EL (cell line): Measurements from ENCODE around the gene MDFI.
A peak's percentile ranks its signal among the peaks of the same experiment; 100 is the strongest.
"Not testable (repeated sequence)": the region's sequence is repeated elsewhere in the genome, so short reads cannot be mapped to it uniquely, and the experiment has no call there.

Experiments
- DNase-seq: peaks from one replicate; pipeline ENCODE4 v3.0.0-alpha.2; 2016

The MDFI gene

DNA sequence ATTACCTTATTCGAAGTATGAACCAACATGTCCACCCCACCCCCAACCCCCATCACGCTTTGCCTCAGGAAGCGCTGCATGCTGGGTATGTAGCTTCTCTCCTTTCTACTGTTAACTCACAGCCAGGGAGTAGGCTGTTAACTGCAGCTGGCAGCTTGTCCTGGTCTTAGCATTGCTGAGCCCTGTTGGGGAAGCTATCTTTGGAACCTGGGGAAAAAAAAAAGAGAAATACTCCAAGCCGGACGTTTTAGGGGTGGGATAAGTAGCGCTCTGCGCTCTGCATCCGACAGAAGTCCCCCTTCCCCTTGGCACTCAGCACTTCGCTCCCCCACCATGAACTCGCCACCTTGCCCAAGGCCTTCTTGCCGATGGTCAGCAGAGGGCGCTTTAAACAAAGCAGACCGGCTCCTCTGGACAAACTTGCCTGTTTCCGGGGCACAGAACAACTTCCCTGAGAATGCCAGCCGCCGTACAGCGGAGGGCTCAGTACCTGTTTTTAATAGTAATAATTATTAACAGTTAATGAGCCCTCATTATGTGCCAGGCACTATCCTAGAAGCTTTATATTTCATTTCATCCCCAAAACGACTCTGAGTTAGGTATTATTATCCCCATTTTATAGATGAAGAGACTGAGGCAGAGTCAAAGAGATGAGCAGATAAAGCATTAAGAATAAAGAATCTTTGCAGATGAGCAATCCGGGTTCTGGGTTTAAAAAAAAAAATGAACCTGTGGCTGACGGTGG lies 35.2 kb upstream of the MDFI start:
- peak; percentile 77 for DNase-seq

DNA sequence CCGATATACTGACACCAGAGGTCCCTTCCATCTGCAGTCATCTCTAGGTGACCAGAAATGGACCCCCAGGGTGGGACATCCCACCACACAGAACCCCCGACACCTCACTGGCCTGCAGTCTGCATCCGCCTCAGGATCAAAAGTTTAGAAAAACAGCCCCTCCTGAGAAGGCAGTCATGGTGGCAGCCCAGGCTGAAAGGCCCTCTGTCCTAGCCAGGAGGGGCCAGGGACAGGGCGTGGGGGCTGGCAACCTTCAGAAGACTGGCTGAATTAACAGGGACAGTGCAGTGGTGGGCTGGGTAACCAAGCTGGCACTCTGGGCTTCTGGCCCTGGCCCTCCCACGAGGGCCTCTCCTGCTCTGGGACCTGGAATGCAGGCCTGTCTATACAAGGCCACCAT lies 34.3 kb upstream of the MDFI start:
- DNase-seq = no peak

DNA sequence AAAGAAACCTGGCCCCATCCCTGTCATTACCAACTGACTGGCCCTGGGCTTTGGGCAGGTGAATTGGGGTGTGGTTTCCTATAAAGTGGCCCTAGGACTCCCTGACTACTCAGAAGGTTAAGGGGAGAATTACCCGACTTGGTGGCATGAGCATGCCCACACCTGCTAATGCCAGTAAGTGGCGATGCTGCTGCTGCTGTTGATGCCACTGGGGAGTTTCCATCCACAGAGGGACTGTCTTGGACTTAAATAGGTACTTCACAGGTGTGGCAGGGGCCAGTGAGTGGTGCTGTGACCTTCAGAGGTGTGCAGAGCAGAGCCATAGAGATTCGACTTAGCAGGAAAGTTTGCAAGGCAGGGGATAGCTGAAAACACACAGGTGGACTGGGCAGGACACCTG lies 32.6 kb upstream of the MDFI start:
- DNase-seq = no peak

DNA sequence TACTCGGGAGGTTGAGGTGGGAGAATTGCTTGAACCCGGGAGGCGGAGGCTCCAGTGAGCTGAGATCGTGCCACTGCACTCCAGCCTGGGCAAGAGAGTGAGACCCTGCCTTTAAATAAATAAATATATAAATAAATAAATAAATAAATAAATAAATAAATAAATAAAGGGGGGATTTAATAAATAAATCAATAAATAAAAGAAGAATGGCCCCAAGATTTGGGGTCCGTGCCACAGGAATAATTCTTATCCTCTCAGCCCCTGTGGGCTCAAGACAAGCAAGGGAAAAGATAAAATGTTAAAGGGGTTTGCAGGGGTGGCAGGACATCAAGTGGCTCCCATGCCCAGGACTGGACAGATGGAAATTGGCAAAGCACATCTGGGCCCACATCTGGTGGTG lies 31.2 kb upstream of the MDFI start:
- DNase-seq = no peak

DNA sequence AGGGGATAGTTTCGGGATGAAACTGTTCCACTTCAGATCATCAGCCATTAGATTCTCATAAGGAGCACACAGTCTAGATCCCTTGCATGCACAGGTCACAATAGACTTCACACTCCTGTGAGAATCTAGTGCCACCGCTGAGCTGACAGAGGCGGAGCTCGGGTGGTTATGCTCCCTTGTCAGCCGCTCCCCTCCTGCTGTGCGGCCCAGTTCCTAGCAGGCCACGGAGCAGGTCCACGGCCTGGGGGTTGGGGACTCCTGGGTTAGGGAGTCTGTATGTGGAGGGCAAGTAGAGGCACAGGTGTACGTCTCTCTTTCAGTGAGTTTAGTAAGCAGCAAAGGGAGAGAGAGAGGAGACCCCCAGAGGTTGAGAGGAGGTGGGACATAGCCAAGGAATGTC lies 30.5 kb upstream of the MDFI start:
- no peak for DNase-seq

DNA sequence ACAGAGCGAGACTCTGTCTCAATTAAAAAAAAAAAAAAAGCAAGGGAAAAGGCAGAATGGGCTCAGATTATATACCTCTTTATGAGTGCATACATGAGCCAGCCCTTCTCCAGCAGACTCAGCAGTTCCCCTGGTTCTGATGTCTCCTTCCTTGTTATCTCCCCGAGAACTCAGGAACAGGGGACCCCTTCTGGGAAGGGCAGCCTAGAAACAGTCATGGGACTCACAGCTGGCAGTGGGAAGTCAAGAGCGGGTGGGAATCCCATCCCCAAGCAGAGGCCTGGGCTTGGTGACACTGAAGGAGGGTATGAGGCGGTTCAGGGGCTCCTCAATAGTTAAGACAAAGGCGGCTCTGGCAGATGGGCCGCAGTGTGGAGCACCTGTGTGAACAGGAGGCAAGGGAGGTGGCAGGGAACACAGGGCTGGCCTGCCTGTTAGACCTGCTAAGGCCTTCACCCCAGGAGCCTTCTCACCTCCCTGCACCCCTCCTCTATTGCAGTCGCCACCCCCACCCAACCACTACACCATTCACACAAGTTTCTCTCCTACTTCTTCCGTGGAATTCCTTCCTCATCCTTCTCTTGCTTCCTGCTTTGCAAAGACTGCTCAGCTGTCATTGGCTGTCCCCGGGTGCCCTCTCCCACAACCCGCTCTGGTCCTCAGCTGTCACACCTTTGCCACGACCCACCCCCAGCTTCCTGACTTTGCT lies 29.7 kb upstream of the MDFI start:
- DNase-seq = no peak

DNA sequence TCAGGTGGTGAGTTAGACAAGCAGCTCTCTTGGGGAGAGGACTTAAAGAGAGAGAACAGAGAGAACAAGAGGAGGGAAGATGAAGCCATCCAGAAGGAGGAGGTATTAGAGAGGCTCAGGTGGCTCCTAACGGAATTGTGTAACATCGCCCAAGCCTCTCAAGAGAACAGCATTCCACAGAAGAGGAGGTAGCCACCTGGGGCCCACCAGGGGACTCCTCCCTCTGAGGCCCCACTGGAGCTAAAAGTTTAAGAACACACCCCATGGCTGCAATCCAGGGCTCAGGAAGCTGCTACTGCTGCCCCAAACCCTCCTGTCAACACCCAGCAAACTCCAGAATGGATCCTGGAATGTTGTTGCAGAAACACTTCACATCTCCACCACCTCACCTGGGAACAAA lies 23.6 kb upstream of the MDFI start:
- DNase-seq = no peak

DNA sequence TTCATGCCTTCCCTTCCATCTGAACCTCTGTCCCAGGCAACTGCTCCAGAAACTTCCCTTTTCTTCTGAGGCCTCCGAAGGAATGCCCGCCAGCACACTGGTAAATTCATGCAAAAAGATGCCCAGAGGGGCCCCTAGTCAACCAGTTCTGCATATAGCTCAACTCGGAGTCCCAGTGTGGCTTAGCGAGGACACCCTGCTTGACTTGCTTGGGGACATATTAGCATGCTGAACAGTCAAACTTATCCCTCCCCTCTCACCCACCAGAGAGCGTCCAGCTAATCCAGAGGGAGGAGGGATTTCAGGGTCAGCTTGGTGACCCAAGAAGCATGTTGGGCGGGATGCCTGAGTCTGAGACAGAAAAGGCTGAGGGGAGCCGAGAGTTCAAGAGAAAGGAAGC lies 23.0 kb upstream of the MDFI start:
- no peak for DNase-seq

DNA sequence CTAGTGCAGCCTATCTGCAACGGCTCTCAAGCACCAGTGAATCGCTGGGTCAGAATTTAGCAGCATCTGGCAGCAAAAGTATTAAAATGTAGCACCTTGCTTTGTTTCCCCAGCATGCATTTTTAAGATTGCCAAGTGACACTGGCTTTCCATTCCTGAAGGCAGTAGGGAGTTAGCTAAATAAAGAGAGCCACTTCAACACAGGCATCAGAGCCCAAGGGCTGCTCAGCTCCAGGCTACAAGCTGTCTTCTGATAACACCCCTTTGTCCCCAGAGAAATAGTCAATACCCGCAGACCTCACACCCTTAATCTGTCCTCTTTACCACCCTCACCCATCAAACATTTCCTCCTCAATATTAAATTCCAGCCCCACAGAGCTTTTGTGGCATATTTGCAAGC lies 19.7 kb upstream of the MDFI start:
- DNase-seq = no peak

DNA sequence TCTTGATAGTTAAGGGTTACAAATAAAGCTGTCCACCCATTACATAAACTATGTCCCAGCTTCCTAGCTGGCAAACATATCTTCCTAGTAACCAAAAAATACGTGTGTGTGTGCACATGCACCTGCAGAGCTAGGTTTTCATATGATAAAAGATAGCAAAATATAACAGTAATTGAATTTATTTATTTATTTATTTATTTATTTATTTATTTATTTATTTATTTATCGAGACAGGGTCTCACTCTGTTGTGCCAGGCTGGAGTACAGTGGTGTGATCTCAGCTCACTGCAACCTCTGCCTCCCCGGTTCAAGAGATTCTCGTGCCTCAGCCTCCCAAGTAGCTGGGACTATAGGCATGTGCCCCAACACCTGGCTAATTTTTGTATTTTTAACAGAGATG lies 19.1 kb upstream of the MDFI start:
- not testable (repeated sequence) for DNase-seq

DNA sequence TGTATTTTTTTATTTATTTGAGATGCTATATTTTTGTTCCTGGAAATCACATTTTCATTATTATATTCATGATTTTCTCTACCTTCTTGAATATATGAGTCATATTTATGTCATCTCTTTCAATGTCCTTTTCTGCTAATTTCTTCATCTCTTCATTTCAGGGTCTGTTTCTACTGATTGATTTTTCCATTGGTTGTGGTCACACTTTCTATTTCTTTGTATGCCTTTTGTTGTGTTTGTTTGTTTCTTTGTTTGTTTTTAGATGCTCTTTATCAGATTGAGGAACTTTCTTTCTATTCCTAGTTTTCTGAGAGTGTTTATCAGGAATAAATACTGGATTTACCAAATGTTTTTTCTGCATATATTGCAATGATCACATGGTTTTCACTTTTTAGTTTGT lies 16.9 kb upstream of the MDFI start:
- DNase-seq = no peak

DNA sequence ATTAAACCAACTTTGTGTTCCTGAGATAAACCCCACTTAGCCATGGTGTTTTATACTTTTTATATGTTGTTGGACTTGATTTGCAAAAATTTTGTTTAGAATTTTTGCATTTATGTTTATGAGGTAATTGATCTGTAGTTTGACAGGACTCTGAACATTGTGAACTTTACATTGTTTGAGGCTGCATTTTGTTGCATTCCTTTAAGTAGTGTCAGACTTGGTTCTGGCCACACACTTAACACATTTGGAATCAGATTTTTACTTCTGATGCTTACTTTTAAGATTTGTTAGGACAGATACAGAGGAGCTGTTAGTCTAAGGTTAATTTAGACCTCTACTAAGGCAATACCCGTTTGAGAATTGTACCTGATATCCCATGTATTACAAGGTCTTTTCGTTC lies 16.5 kb upstream of the MDFI start:
- DNase-seq = no peak

DNA sequence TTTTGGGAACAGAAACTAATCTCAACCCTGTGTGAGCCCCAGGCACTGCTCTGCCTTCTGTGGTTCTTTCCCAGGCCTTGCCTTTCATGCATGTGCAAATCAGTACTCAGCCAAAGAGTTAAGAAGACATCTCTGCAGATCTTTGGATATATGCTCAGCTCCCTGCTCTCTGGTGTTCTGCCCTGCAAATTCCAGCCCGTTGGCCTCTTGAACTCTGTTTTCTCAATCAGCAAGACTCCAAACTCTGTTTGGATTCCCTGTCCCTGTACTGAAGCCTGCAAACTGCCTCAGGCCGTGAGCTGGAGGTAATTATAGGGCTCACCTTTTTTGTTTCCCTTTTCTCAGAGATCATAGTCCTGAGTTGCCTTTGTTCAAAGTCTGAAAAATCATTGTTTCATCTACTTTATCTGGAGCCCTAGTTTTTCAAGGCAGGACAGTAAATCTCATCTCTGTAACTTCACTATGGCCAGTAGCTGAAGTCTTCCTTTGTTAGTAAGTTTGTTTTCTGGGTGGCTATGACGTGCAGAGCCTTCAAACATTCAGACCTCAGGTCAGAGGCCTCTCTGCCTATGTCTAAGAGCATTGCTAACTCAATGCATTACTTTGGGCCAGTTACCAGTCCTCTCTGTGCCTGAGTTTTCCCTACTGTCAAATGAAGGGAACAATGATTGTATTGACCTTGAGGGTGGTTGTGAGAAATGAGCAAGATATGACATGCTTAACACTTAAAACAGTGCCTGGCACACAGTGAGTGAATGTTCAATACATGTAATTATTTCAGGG lies 15.9 kb upstream of the MDFI start:
- no peak for DNase-seq

DNA sequence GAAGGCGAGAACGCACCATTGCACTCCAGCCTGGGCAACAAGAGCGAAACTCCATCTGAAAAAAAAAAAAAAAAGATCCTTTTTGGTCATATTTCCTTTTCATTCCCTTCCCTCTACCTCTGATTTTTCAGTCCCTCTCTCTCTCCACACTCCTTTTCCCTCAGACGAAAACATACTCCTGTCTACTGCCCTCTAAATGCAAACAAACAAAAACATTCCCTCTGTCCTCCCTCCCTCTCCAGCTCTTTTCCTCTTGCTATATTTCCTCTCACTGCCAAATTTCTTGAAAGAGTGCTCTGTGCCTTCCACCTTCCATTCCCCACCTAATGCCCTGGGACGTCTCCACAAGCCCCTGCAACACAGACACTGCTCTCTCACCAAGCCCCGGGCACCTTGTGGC lies 14.9 kb upstream of the MDFI start:
- no peak for DNase-seq

DNA sequence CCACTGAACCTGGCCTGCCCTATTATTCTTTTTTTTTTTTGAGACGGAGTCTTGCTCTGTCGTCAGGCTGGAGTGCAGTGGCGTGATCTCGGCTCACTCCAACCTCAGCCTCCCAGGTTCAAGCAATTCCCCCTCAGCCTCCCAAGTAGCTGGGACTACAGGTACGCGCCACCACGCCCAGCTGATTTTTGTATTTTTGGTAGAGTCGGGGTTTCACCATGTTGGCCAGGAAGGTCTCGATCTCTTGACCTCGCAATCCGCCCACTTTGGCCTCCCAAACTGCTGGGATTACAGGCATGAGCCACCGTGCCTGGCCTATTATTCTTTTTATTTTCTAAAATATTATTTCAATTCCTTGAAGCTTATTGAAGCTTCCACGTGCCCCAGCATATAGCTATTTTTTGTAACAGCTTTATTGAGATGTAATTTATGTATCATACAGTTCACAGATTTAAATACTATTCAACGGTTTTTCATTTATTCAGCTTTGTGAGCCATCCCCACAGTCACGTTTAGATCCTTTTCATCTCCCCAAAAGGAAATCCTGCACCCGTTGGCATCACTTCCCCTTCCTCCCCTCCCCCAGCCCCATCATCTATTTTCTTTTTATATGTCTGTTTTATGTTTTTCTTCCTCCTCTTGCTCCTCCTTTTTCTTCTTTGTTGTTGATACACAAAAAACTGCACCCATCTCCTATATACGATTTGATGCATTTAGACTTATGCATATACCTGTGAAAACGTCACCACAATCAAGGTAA lies 13.5 kb upstream of the MDFI start:
- DNase-seq = no peak

DNA sequence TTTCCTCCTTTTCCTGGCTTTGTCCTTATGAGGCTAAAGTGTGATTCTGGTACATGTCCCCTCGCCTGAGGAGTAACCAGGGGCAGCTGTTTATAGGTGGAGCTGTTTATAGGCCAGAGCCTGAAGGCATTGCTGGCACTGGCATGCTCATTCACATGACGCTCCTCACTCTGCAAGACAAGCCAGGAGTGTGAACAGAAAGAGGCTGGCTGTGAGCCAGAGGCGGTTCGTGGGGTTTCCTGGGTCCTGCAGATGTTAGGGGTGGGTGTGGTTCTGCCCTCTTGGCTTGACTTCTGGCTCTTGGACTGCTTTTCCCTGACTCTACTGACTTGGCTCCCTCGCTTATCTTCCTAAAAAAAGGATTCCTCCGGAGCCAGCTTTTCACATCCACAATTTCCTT lies 12.8 kb upstream of the MDFI start:
- no peak for DNase-seq

DNA sequence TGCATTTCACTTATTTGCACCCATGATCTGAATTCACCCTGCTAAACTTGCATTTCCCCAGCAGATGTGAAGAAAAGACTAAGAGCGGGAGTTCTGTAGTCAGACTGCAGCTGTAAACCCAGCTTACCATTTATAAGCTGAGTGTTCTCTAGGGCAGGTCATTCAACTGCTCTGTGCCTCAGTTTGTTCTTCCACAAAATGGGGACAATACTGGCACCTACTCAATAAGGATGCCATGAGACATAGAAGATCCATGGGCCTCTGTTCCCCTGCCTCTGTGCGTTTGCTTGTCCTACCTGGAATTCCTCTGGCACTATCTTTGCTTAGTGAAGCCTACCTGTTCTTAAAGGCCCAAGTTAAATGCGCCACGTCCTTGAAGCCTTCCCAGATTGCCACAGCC lies 12.2 kb upstream of the MDFI start:
- no peak for DNase-seq

DNA sequence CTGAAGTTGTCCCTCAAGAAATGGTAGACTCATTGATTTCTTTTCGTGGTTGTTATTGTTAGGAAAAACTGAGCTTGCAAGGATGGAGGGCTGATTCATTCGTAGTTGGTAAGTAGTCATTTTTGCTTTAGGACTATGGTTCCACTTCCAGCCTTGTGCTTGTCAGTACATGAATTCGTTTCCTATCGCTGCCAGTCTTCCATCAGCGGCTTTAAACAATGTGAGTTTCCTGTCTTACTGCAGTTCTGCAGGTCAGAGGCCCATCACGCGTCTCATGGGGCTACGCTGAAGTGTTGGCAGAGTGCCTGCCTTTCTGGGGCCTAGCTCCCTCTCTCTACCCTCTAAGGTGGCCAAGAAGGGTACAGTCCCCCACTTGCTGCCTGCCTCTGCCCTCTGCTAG lies 11.4 kb upstream of the MDFI start:
- DNase-seq = no peak

DNA sequence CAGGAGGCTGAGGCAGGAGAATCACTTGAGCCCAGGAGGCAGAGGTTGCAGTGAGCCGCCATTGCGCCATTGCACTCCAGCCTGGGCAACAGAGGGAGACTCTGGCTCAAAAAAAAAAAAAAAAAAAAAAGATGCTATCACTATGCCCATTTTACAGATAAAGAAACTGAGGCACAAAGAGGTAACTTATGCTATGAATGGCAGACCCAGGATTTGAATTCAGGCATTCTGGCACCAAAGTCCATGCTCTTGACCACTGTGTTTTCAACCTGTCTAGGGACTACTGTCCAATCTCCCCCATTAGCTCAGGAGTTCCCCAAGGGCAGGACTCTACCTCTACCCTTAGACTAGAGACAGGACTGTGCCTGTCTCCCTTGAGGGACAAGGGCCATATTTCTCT lies 9.1 kb upstream of the MDFI start:
- DNase-seq = no peak

DNA sequence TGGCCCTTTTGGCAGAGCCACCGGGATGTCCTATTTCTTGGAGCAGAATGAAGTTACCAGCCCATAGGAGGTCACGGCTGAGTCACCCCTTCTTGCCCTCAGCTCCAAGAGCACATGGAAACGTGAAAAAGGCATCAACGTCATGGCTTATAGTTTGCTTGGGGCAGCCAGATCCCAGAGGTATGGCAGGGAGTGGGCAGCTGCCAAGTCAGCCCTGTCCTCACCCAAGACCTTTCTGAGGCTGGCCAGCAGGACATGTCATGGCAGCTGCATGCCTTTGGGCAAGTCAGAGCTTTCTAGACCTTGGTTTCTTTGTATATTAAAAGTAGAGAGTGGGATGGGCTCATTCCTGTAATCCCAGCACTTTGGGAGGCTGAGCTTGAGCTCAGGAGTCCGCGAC lies 8.2 kb upstream of the MDFI start:
- DNase-seq = no peak

DNA sequence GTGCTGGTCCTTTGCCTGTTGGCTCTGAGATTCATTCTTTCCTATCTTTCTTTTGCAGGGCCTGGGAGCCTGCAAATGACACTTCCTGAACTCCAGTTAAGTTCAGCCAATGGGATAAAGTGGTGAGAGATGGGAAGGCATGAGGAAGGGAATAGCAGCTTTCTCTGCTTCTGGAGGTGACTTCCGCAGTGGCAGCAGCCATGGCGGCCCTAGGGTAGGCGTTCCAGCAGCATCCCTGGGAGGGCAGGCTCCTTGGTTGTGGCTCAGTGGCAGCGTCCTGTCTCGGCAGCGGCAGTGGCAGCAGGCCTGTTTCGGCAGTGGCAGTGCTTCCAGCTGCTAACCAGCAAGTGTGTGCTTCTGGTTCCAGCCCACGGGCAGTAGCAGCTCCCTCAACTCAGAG lies 7.3 kb upstream of the MDFI start:
- DNase-seq = no peak

DNA sequence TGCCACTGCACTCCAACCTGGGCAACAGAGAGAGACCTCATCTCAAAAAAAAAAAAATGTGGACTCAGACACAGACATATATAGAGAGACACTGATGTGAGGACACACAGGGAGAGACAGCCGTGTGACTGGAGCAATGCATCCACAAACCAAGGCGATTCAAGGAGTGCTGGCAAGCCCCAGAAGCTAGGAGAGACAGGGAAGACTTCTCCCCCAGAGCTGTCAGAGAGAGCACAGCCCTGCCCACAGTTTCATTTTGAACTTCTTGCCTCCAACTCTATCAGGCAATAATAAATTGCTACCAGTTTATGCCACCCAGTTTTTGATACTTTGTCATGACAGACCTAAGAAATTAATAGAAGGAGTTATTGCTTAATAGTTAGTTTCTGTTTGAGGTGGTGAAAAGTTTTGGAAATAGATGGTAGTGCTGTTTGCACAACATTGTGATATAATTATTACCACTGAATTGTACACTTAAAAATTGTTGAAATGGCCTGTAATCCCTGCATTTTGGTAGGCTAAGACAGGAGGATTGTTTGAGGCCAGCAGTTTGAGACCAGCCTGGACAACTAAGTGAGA lies 5.1 kb upstream of the MDFI start:
- DNase-seq = no peak

DNA sequence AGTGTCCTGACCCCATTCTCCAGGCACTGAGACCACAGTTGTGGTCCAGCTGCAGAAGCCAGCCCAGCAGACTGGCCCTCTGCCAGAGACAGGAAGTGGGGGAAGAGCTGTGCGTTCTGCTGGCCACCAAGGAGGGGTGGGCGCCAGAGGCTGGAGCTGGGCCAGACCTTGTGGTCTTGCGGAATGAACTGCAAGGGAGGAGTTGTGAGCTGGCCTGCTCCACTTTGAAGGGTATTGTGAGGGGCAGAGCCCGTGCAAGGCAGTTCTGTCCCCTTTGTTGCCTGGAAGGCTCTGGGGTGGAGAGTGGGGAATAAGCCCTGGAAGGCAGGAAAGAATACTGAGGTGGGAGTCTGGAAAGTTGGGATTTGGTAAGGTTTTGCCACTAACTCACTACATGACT lies 3.6 kb upstream of the MDFI start:
- no peak for DNase-seq
